Activated naive CD8-positive, alpha-beta T cell treated with anti-CD3 and anti-CD28 coated beads for 36 hours (primary cell): Measurements from ENCODE around the gene ADAMTS2. TPM values are rescaled to one million over a fixed set of nuclear protein-coding genes. Genes with fewer than 3 reads are reported as not detected.

Source experiments
- DNase-seq: peaks from one replicate; pipeline ENCODE4 v3.0.0; 2021
- H3K27ac Mint-ChIP-seq: one replicate; pipeline ENCODE4 v1.8.0; 2022; ENCODE audit warnings: mild to moderate bottlenecking, moderate library complexity, mixed read lengths
- H3K27me3 Mint-ChIP-seq: one replicate; pipeline ENCODE4 v1.8.0; 2022; ENCODE audit warnings: mild to moderate bottlenecking, mixed read lengths
- H3K36me3 Mint-ChIP-seq: one replicate; pipeline ENCODE4 v1.8.0; 2021; ENCODE audit warnings: mild to moderate bottlenecking, mixed read lengths
- H3K4me1 Mint-ChIP-seq: one replicate; pipeline ENCODE4 v1.8.0; 2021; ENCODE audit warnings: mixed read lengths
- H3K4me3 Mint-ChIP-seq: one replicate; pipeline ENCODE4 v1.8.0; 2022; ENCODE audit warnings: mild to moderate bottlenecking, moderate library complexity, mixed read lengths
- H3K9me3 Mint-ChIP-seq: one replicate; pipeline ENCODE4 v1.8.0; 2022; ENCODE audit warnings: mixed read lengths
- total RNA-seq, 2 experiments: library from RNA; stranded (reverse); gene quantifications; one replicate each; pipeline ENCODE4 v1.2.3, GENCODE V29; 2021

Gene ADAMTS2
- total RNA-seq, 2 experiments from 2014 or later: not detected

GRCh38 chr5:179361037-179361603 is 15.9 kb upstream of the ADAMTS2 start:
- Mint-ChIP-seq H3K4me3 (no peak overlapping the region), H3K9me3 (no peaks in the 10 kb centered on the region), H3K27me3 (peaks cover 7% of the 10 kb centered on the region), H3K27ac (no peak overlapping the region), H3K36me3 (no peaks in the 10 kb centered on the region), H3K4me1 (no peaks in the 10 kb centered on the region)
- no peak for DNase-seq

GRCh38 chr5:179357031-179357430 is 11.8 kb upstream of the ADAMTS2 start:
- Mint-ChIP-seq H3K9me3 (no peaks in the 10 kb centered on the region), H3K4me1 (no peaks in the 10 kb centered on the region), H3K4me3 (no peak overlapping the region), H3K36me3 (no peaks in the 10 kb centered on the region), H3K27ac (no peak overlapping the region), H3K27me3 (peaks cover under 1% of the 10 kb centered on the region)
- DNase-seq: no peak

GRCh38 chr5:179355976-179356974 is 11.0 kb upstream of the ADAMTS2 start:
- Mint-ChIP-seq H3K4me3 (no peak overlapping the region), H3K27ac (no peak overlapping the region), H3K27me3 (no peaks in the 10 kb centered on the region), H3K4me1 (no peaks in the 10 kb centered on the region), H3K36me3 (no peaks in the 10 kb centered on the region), H3K9me3 (no peaks in the 10 kb centered on the region)
- DNase-seq: no peak

GRCh38 chr5:179354305-179354882 is 9.1 kb upstream of the ADAMTS2 start:
- Mint-ChIP-seq H3K9me3 (no peaks in the 10 kb centered on the region), H3K36me3 (no peaks in the 10 kb centered on the region), H3K27me3 (no peaks in the 10 kb centered on the region), H3K4me3 (no peak overlapping the region), H3K4me1 (no peaks in the 10 kb centered on the region), H3K27ac (no peak overlapping the region)
- DNase-seq: no peak

- H3K36me3 Mint-ChIP-seq: no peaks in the 10 kb centered on the region
- no peak overlapping the region for H3K27ac Mint-ChIP-seq
- no peaks in the 10 kb centered on the region for H3K9me3 Mint-ChIP-seq
- no peak for DNase-seq
- no peaks in the 10 kb centered on the region for H3K4me1 Mint-ChIP-seq
- peaks cover 32% of the 10 kb centered on the region for H3K27me3 Mint-ChIP-seq
- H3K4me3 Mint-ChIP-seq: no peak overlapping the region
These were observed 3.6 kb upstream of the ADAMTS2 start for GRCh38 chr5:179348843-179349242.

- no peaks in the 10 kb centered on the region for H3K9me3 Mint-ChIP-seq
- no peak overlapping the region for H3K27ac Mint-ChIP-seq
- no peak for DNase-seq
- H3K4me3 Mint-ChIP-seq: no peak overlapping the region
- peaks cover 39% of the 10 kb centered on the region for H3K27me3 Mint-ChIP-seq
- peaks cover 4% of the 10 kb centered on the region for H3K4me1 Mint-ChIP-seq
- H3K36me3 Mint-ChIP-seq: no peaks in the 10 kb centered on the region
These were observed 2.8 kb upstream of the ADAMTS2 start for GRCh38 chr5:179348011-179348530.

- Mint-ChIP-seq H3K27ac (no peak overlapping the region), H3K4me1 (peaks cover 6% of the 10 kb centered on the region), H3K36me3 (no peaks in the 10 kb centered on the region), H3K27me3 (peaks cover 44% of the 10 kb centered on the region), H3K4me3 (no peak overlapping the region), H3K9me3 (no peaks in the 10 kb centered on the region)
- no peak for DNase-seq
These were observed 2.3 kb upstream of the ADAMTS2 start for GRCh38 chr5:179347581-179347980.

GRCh38 chr5:179346875-179347274 is 1.6 kb upstream of the ADAMTS2 start:
- no peaks in the 10 kb centered on the region for H3K9me3 Mint-ChIP-seq
- H3K4me3 Mint-ChIP-seq: no peak overlapping the region
- H3K27me3 Mint-ChIP-seq: peaks cover 51% of the 10 kb centered on the region
- peaks cover 6% of the 10 kb centered on the region for H3K4me1 Mint-ChIP-seq
- H3K27ac Mint-ChIP-seq: no peak overlapping the region
- DNase-seq: no peak
- no peaks in the 10 kb centered on the region for H3K36me3 Mint-ChIP-seq

- Mint-ChIP-seq H3K4me1 (peaks cover 6% of the 10 kb centered on the region), H3K27ac (no peak overlapping the region), H3K27me3 (peaks cover 55% of the 10 kb centered on the region), H3K9me3 (no peaks in the 10 kb centered on the region), H3K4me3 (peak overlapping the region; percentile 22), H3K36me3 (no peaks in the 10 kb centered on the region)
- DNase-seq: no peak
These were observed 1.1 kb upstream of the ADAMTS2 start for GRCh38 chr5:179346401-179346800.

GRCh38 chr5:179345183-179345432 is 153 bp downstream of the ADAMTS2 start:
- H3K4me1 Mint-ChIP-seq: peaks cover 6% of the 10 kb centered on the region
- no peak overlapping the region for H3K4me3 Mint-ChIP-seq
- H3K9me3 Mint-ChIP-seq: no peaks in the 10 kb centered on the region
- no peak overlapping the region for H3K27ac Mint-ChIP-seq
- DNase-seq: peak; percentile 11
- peaks cover 60% of the 10 kb centered on the region for H3K27me3 Mint-ChIP-seq
- H3K36me3 Mint-ChIP-seq: no peaks in the 10 kb centered on the region

GRCh38 chr5:179344431-179345182 is 654 bp downstream of the ADAMTS2 start:
- Mint-ChIP-seq H3K27me3 (peaks cover 60% of the 10 kb centered on the region), H3K27ac (no peak overlapping the region), H3K36me3 (no peaks in the 10 kb centered on the region), H3K4me1 (peaks cover 6% of the 10 kb centered on the region), H3K9me3 (no peaks in the 10 kb centered on the region), H3K4me3 (no peak overlapping the region)
- no peak for DNase-seq

GRCh38 chr5:179343719-179344430 is 1.4 kb downstream of the ADAMTS2 start:
- DNase-seq: peak; percentile 30
- H3K27ac Mint-ChIP-seq: no peak overlapping the region
- H3K9me3 Mint-ChIP-seq: no peaks in the 10 kb centered on the region
- peaks cover 6% of the 10 kb centered on the region for H3K4me1 Mint-ChIP-seq
- H3K4me3 Mint-ChIP-seq: no peak overlapping the region
- H3K36me3 Mint-ChIP-seq: no peaks in the 10 kb centered on the region
- peaks cover 56% of the 10 kb centered on the region for H3K27me3 Mint-ChIP-seq

- Mint-ChIP-seq H3K27me3 (peaks cover 54% of the 10 kb centered on the region), H3K27ac (no peak overlapping the region), H3K9me3 (no peaks in the 10 kb centered on the region), H3K4me1 (peaks cover 6% of the 10 kb centered on the region), H3K4me3 (no peak overlapping the region), H3K36me3 (no peaks in the 10 kb centered on the region)
- DNase-seq: no peak
These were observed 2.1 kb downstream of the ADAMTS2 start for GRCh38 chr5:179343021-179343718.

GRCh38 chr5:179342577-179342976 is 2.7 kb downstream of the ADAMTS2 start:
- H3K27ac Mint-ChIP-seq: no peak overlapping the region
- no peak for DNase-seq
- H3K4me3 Mint-ChIP-seq: no peak overlapping the region
- H3K36me3 Mint-ChIP-seq: no peaks in the 10 kb centered on the region
- H3K9me3 Mint-ChIP-seq: no peaks in the 10 kb centered on the region
- H3K4me1 Mint-ChIP-seq: peaks cover 6% of the 10 kb centered on the region
- peaks cover 48% of the 10 kb centered on the region for H3K27me3 Mint-ChIP-seq
